Activated T-helper 9 cell treated with anti-CD3 and anti-CD28 coated beads, Interleukin-2, amount 50 U/mL, for 16 hours (primary cell): ENCODE data around the gene MAPKAPK2.
A peak's percentile ranks its signal among the peaks of the same experiment; 100 is the strongest.

Experiments used
- DNase-seq: peaks from one replicate; pipeline ENCODE4 v3.0.0-alpha.2; 2020; ENCODE audit warnings: low read depth

The MAPKAPK2 gene

DNA sequence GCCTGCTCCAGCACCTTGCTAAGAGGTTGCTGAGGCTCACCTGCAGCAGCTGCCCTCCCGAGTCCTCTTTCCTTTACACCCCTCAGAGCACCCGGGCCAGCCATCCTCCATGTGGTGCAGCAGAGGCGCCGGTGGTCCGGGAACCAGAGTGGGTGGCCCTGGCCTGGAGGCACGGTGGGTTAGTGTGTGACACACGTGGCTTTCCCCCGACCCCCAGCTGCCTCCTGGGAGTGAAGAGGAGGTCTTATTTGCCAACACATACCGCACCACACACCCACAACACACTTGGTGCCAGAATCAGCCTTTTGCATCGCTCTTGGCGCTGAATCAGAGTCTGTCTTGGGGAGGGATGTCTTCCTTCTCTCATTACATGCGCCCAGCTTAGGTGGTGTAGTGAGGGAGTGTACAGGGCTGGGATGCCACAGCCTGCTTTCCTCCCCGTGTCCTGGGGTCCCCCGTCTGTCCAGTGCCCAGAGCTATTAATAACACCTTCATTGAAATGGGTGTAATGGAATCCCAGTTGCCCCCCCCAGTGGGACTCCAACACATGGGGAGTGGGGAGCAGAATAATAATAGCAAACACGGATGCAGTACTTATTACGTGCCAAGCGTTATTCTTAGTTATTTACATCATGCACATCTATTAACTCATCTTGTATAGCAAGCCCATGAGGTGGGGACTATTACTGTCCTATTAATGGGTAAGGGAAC, 38.2 kb downstream of the MAPKAPK2 start:
- DNase-seq: no peak

GRCh38 chr1:206723462-206723804, 38.7 kb downstream of the MAPKAPK2 start:
- DNase-seq: no peak

- no peak for DNase-seq
Measured at GRCh38 chr1:206723805-206724472, 39.2 kb downstream of the MAPKAPK2 start.

DNA sequence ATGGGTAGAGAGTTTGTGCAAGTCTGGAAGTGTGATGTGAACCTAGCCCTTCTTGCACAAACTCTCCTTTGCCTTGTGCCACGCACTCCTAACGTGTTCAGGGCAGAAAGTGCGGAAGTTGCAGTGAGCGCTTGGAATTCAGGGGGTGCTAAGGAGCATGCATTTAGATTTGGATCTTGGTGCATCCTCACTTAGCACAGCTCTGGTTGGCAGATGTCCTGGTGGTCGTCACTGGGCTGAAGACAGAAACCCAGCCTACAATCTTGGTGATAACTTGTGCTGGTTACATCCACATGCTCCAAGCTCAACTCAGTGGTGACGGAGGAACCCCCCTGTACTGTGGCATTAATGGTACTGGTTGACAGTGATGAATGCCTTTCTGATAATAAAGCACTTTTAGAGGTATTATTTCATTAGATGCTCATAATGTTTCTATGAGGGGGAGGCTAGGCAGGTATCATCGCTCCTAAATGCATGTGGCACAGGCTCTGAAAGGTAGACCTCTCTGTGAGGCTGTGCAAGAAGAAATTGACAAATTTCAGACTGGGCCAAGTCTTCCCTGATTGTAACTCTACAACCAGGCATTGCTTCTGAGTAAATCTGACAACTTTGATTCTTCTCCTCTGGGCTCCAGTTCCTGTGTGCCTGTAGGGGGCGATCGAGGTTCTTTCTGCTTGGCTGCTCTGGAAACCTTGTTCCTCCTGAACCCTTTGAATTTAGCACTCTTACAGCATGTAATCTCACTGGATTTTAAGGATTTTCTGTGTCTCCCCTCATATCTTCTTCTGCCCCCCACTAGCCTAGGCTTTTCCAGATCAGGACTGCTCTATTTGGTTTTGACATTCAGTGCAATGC, 40.6 kb downstream of the MAPKAPK2 start:
- peak; percentile 28 for DNase-seq

DNA sequence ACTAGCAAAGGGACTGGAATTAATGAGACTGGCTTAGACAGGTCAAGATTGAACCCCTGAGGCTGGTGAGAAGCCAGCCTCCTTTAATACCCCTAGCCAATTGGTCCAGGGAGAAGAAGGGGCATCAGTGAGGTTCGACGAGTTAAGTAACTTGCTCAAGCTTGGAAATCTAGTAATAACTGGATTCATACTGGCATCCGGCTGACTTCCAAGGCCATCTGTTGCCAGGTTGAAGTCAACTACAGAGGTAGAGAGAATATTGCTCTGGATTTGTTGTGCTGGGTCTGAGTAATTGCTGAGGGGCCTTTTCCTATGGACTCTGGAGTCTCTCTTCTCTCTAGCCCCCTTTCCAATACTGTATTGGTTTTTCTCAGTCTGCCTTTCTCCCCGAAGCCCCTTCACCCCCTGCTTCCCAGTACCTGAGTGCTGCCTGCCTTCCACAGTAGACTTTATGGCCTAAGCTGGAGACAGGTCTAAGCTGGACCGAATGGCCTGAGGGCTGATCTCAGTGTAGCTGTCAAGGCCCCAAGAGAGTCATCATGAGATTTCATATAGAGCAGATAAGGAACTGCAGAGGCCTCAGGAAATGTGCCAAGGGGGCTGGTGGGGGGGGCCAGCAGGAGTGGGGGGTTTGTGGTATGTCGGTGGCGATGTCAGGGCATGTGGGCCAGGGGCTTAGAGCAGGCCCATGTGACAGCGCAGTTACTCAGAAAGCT, 43.4 kb downstream of the MAPKAPK2 start:
- DNase-seq: no peak

- no peak for DNase-seq
Measured at GRCh38 chr1:206728697-206728987, 43.9 kb downstream of the MAPKAPK2 start.

GRCh38 chr1:206729050-206729449, 44.3 kb downstream of the MAPKAPK2 start:
- no peak for DNase-seq

DNA sequence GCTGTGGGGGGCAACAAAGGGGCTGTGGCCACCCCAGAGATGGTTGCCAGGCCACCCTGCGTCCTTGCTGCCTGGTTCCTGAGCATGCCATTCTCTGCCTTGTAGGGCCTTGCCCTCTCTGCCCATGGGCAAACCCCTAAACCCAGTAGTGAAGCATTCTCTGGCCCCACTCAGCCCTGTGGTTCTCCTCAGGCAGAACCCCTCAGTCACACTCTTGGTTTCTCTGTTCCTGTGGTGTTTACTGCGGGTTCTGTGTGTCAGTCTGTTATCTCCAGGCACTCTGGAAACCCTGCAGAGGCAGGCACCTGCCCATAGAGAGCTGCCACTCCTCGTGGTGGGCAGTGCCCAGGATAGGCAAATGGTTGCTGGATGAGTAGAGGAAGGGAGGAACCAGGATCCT, 44.8 kb downstream of the MAPKAPK2 start:
- DNase-seq: no peak

DNA sequence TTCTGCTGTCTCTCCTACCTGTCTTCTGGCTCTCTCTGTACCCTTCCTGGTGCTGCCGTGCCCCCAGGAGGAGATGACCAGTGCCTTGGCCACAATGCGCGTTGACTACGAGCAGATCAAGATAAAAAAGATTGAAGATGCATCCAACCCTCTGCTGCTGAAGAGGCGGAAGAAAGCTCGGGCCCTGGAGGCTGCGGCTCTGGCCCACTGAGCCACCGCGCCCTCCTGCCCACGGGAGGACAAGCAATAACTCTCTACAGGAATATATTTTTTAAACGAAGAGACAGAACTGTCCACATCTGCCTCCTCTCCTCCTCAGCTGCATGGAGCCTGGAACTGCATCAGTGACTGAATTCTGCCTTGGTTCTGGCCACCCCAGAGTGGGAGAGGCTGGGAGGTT, 47.8 kb downstream of the MAPKAPK2 start:
- DNase-seq: no peak

GRCh38 chr1:206732992-206733391, 48.3 kb downstream of the MAPKAPK2 start:
- DNase-seq: no peak

DNA sequence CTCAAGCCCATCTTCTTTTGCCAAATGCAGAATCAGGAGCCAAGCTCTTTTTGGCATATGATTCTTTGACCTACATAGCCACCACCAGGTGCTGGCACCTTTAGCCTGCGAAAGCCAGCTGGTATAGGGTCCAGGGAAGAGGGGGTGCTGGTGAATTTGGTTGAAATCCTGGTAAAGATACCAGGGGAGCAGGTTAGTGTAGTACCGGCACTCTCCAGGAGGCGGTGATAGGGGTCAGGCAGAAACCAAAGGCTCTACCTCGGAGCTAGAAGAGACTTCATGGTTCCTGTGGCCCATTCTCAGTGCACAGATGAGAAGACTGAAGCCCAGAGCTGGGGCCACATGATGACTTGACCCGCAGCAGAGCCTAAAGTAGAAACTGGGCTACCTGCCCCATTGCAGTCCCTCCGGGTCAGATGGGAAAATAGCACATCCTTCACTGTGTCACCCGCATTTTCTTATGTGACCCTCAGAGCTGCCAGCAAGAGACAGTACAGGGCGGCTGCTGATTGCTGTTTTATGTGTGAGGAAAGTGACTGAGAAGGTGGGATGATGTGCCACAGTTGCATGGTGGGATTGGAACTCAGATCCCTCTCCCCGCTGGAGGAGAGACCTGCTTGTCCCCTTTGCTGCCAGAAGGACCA, 49.9 kb downstream of the MAPKAPK2 start:
- DNase-seq: peak; percentile 62

GRCh38 chr1:206735553-206736031, 50.9 kb downstream of the MAPKAPK2 start:
- DNase-seq: no peak

GRCh38 chr1:206736878-206737728, 52.4 kb downstream of the MAPKAPK2 start:
- DNase-seq: peak; percentile 34

GRCh38 chr1:206737729-206738201, 53.1 kb downstream of the MAPKAPK2 start:
- DNase-seq: no peak

DNA sequence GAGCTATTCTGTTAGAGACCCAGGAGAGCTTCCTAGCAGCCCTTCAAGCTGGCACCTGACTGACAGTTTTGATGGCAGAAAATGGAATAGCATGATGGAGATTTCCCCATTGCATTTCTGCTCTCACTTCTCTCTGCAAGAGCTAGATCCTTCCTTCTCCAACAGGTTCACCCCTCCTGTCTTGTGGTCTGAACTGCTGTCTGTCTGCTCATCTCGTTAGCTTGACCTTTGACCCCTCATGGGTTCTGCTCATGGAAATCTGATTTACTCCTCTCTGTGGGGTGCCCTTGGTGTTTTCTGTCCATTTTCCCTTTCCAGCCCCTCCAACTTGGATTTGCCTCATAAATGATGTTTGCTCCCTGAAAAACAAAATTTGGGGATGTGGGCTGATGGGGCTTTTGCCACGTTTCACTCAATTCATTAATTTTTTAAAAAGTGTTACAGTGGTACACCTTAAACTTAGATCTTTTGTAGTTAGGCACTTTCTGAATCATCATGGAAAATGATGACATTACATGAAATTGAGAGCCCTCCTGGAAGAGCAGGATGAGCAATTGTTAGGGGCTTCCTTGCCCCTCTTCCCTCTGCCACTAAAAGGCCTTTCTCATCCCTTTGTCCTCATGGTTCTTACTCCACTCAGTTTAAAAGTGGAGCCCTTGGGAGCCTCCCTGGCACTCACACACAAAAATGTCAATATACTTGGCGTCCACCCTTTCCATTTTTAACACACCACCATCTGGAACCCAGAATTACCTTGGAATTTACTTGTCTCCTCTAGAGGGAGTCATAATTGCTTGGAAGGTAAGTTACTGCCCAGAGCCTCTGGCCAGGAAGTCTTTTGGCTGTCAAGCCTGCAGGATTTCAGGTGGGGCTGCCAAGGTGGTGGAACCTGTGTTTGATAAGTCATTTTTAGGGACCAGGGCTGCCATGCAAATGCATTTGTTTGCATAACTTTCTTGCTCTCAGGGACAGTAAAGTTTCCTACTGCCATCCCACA, 54.0 kb downstream of the MAPKAPK2 start:
- DNase-seq: no peak

GRCh38 chr1:206739411-206740076, 54.8 kb downstream of the MAPKAPK2 start:
- DNase-seq: no peak

DNA sequence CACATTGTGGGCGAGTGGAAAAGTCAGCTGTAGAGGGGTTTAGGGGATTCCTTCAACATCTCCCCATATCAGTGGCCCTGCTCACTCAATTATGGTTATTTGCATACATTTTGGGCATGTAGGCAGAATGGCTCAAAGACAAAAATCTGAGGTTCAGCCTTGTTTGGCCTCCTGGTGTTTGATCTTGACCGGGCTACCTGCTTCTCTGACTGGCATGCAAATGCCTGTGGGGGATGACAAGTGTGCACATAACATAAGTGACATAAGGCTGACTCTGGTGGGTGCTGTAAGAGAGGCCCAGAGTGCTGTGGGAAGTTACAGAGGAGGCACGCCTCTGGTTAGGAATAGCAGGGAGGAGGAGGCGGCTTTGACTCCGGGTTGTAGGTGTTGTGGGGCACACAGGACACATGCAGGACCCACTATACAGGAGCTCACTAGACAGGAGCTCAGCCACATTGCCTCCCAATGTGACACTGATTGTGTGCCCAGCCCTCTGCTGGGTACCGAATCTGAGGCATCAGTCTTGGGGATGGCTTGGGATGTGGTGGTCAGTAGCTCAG, 56.5 kb downstream of the MAPKAPK2 start:
- no peak for DNase-seq

DNA sequence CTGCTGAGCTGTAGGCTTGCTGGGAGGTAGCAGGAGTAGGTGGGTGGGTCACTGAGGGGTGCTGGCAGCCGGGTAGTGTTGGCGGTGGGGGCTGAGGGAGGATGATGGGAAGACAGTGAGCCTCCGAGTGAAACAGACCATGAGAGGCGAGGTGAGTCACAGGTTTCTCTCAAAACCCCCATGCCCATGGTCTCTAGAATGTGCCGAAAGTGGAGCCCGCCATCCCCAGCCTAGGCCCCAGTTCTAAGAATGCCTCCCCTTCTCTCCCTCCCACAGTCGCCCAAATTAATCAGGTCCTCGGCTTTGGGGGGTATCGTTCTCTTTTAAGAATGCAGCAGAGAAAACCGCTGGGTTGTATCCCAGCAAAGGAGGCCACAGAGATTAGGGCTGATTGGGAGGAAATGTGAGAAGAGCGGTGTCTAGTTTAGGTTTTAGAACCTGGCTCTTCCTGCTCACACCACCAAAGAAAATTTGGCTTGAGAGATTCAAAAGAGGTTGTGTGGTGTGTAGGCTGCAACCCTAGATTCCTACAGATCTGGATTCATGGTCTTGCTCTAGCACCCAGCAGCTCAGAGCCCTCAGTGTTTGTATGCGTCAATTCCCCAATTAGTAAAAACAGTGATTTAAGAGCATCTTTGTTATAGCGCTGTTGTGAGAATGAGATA, 58.1 kb downstream of the MAPKAPK2 start:
- DNase-seq: no peak
